ENCODE data around the gene TCEA3.

TCEA3 gene

GRCh38 chr1:23366598-23366997 is 58.0 kb downstream of the TCEA3 start:
- DNase-seq, result no peak

DNA sequence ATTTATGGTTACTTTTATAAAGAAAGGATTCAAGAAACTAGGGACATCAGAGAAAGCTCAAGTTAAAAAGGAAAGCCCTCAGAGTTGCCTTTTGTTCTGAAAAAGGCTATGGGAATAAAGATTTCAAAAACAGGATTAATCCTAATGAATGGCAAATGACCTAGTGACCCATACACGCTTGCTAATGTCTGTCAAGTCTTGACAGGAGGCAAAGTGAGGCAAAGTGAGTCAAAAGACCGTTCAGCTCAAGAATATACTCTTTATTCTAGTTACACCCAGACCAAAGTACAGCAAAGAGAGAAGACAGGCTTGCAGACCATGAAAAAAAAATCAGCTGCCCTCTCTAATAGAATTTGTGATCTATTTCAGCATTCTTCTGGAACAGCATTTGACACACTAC is 58.4 kb downstream of the TCEA3 start:
- no peak for DNase-seq

DNA sequence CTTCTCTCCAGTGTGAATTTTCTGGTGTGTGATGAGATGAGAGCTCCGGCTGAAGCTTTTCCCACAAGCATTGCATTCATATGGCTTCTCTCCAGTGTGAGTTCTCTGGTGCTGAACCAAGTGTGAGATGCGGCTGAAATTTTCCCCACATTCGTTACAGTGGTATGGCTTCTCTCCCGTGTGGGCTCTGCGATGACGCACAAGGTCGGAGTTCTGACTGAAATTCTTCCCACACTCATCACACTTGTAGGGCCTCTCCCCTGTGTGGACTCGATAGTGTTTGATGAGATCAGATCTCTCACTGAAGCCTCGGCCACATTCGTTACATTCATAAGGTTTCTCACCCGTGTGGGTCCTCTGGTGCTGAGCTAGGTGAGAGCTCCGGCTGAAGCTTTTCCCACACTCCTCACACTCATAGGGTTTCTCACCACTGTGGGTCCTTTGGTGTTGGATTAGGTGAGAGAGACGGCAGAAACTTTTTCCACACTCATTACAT is 62.3 kb downstream of the TCEA3 start:
- DNase-seq, result peak; percentile 21 to 31

- DNase-seq, result no peak
Measured at GRCh38 chr1:23358310-23358875, 66.2 kb downstream of the TCEA3 start.

DNA sequence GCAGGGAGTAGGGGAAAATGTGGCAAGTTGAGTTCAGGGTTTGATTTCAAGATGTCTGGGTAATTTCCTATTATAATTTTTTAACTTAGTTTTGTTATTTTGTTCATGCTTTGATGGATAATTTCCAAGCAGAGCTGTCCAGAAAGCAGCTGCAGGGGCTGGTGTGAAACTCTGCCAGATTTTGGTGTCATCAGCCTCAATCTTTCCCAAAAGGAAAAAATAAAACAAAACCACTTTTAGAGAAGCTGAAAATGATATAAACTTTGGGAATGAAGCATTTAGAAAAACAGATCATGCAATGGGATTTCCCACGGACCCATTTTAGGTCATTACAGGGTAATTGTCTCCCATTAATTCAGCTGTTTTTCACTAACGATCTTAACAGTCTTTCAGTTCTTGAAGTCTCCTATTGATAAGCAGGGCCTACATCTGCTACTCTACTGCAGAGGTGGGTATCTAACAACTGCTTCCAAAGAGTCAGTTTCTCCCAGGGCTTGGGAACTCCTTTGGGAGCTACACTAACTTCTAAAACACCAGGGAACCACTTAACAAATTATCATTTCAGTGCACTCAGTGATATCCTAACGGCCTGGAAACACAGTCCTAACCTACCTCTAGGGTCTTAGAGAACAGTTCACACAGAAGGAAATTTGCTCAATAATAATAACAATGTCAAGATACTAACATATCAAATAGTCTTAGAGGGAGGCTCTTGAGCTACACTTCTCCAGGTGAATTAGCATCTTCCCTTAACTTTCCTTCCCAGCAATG is 67.2 kb downstream of the TCEA3 start:
- DNase-seq, result no peak

GRCh38 chr1:23356471-23357137 is 67.9 kb downstream of the TCEA3 start:
- DNase-seq, result no peak

- no peak for DNase-seq
Measured at GRCh38 chr1:23354245-23354644, 70.3 kb downstream of the TCEA3 start.

- DNase-seq, result no peak
Measured at GRCh38 chr1:23352096-23352695, 72.4 kb downstream of the TCEA3 start.

DNA sequence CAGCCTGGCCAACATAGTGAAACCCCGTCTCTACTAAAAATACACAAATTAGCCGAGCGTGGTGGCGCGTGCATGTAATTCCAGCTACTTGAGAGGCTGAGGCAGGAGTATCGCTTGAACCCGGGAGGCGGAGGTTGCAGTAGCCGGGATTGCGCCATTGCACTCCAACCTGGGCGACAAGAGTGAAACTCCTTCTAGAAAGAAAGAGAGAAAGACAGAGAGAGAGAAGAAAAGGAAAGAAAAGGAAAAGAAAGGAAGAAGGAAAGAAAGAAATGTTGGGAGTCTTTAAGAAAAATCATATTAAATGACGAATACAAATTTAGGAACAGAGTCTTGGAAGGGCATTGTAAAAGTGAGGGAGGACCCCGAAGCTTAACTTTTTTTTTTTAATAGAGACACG is 78.6 kb downstream of the TCEA3 start:
- DNase-seq, result no peak

DNA sequence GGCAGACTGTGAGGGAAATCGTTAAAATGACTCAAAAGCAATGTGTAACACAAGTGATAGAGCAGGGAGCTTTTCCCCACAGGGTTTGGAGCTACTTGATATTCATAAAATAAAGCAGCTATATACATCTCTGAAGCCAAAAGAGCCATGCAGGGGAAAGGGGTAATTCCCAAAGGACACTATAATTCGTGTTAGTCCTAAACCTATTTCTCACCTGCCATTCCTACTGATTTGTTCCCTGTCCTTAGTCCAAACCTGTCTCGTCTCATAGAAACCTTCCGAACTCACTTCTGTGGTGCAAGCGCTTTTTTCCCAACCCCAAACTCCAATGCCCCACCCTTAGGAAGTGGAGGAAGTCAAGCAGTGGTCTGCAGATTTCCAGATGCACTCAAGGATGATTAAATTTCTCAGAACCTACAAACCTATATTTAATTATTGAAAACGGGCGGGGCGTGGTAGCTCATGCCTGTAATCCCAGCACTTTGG is 79.5 kb downstream of the TCEA3 start:
- DNase-seq, result no peak

DNA sequence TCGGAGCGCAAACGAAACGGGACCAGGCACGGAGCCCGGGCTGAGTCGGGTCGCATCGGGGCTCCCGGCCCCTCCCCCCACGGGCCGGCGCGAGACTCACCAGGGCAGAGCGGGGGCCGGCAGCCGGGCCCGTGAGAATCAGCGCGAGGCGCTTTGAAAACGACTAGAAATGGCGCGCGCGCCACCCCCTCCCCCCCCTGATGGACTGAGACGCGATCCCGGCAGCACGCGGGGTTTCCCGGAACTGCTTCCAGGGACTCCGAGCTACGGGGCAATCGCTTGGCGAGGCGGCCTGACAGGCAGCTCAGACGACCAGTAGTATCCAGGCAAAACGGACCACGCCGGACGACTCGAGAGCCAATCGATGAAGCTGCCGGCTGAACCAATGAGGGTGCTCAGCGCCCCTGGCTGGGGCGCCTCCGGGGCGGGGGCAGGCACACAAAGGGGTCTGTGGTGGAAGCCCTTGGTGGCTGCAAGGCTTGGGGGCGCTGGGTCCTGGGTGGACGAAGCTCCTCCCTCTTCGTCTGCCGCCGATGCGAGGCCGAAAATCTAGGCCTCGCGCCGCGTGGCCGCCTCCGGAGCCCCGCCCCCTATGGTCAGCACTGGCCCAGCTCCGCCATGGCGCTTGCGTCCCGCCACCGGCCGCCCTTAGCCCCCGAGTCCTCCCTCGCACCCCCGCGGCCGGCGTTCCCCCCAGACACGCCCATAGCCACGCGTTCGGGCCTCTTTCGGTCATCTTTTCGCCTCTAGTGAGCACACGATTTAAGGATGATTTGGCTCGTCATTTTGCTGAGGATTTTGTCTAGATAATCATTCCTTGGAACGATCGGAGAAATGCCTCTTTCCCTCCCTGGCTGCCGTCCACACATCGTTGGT is 80.2 kb downstream of the TCEA3 start, which contains the start of gene HNRNPR:
HNRNPR (minus strand) TSS at position 174 of the 876 bp plus-strand sequence. CDS start 3,276 bp downstream, outside the sequence.
- DNase-seq, result peak; percentile 99

DNA sequence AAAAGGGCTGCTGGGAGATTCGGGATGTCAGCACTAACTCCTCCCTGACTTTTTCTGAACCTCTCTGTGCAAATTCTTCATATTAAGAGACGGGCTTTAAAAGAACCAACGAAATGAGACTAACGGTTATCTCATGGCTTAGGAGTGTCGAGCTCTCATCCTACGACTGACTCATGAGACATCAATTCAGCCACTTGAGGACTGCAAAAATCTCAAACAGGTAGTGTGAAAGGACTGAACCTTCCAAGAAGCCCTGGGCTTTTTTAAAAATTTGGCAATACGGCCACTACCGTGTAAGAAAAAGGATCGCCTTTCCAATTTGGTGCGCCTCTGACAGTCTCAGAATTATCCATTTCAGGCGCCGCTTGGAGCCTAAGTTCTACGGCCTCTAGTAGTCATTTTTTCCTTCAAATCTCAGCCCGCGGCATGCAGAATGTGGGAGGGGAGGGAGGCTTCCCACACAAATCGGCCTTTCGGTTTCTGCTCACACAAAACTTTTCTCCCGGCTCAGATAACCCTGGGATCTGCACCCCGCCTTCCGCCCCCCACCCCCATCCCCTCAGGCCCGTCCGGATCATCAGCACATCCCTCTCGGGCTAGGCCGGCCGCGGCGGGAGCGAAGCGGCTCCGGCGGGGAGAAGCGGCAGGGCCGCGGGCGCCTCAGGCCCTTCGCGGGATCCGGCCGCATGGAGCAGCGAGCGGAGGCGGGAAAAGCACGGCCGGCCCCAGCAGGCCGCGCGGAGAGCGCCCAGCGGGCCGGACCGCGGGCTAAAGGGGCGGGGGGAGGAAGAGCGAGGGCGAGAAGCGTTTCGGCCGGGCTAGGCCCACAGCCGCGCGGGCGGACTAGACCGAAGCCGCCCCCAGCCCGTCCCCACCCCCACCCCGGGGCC is 81.1 kb downstream of the TCEA3 start:
- peak; percentile 78 to 81 for DNase-seq

GRCh38 chr1:23341931-23342692 is 82.4 kb downstream of the TCEA3 start:
- no peak for DNase-seq

DNA sequence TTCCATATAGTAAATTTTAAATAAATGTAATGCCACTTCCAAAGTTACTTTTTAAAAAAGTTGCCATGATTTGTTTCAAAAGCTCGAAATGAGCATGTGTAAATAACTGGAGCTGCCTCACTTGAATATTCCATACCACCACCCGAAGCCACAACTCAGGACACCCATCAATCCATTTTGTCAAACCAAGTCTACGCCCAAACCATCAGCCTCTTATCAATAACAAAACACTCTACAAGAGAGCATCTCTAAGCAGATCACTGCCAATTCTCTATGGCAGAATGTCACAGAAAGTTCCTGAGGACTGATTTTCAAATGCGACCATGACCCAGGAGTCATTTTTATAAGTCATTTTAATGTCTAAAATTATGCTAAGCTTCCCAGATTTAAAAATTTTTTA is 84.9 kb downstream of the TCEA3 start:
- DNase-seq, result no peak

DNA sequence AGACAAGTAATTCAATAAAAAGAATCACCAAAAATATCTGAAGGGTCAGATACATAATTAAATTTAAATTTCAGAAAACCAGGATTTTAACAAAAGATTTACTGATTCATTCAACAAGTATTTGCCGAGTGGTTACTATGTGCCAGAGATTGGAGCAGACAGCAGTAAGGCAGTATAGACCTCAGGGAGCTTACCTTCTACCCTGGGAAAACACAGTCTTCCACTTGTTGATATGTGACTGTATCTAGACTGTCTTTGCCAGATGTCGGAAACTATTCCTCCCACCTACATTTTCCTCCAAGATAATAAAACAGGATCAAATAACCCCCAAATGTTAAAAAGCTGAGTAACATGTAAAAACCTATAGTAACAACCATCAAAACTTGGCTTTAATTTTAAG is 86.7 kb downstream of the TCEA3 start:
- no peak for DNase-seq

DNA sequence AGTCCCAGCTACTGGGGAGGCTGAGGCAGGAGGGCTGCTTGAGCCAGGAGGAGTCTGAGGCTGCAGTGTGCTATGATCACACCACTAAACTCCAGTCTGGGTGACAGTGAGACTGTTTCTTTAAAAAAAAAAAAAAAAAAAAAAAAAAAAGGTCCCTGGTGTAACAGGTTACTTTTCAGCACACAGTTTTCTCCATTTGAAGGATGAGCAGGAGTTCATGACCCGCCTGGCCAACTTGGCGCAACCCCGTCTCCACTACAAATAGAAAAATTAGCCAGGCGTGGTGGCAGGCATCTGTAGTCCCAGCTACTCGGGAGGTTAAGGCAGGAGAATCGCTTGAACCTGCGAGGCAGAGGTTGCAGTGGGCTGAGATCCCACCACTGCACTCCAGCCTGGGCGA is 92.8 kb downstream of the TCEA3 start:
- no peak for DNase-seq

Data from activated T-cell treated with anti-CD3 and anti-CD28 coated beads, Interleukin-2, amount 50 U/mL, for 48 hours (primary cell).